H9 (cell line): Measurements from ENCODE around the gene DNAJC6. TPM values are rescaled to one million over a fixed set of nuclear protein-coding genes. Genes with fewer than 3 reads are reported as not detected.
A peak's percentile ranks its signal among the peaks of the same experiment; 100 is the strongest.

ENCODE experiments used
- DNase-seq: peaks from one replicate; pipeline ENCODE4 v3.0.0-alpha.2; 2017
- H2AFZ ChIP-seq: one replicate; pipeline ENCODE4 v1.6.1; 2013; ENCODE audit warnings: mild to moderate bottlenecking, low read length, control low read depth, moderate library complexity
- H2AK5ac ChIP-seq: 2 replicates; pipeline ENCODE4 v1.6.1; 2013; ENCODE audit warnings: low read length, control low read depth, mixed read lengths; ENCODE audit not compliant: insufficient read length
- H2BK120ac ChIP-seq: one replicate; pipeline ENCODE4 v1.6.1; 2013; ENCODE audit warnings: low read depth, mild to moderate bottlenecking, low read length, control low read depth, inconsistent platforms; ENCODE audit not compliant: poor library complexity, severe bottlenecking
- H2BK12ac ChIP-seq: 2 replicates; pipeline ENCODE4 v1.6.1; 2013; ENCODE audit warnings: low read length, control low read depth, mixed read lengths, low read depth; ENCODE audit not compliant: insufficient read length
- H2BK15ac ChIP-seq: 2 replicates; pipeline ENCODE4 v1.6.1; 2013; ENCODE audit warnings: low read depth, low read length, control low read depth
- H2BK20ac ChIP-seq: one replicate; pipeline ENCODE4 v1.6.1; 2013; ENCODE audit warnings: low read depth, mild to moderate bottlenecking, low read length, control low read depth, inconsistent platforms; ENCODE audit not compliant: poor library complexity, severe bottlenecking
- H2BK5ac ChIP-seq: 2 replicates; pipeline ENCODE4 v1.6.1; 2013; ENCODE audit warnings: low read length, control low read depth, mixed read lengths; ENCODE audit not compliant: insufficient read length
- H3K14ac ChIP-seq: 2 replicates; pipeline ENCODE4 v1.6.1; 2013; ENCODE audit warnings: low read length, control low read depth; ENCODE audit not compliant: insufficient read depth
- H3K18ac ChIP-seq: 2 replicates; pipeline ENCODE4 v1.6.1; 2013; ENCODE audit warnings: low read depth, mild to moderate bottlenecking, mixed read lengths, low read length, control low read depth; ENCODE audit not compliant: insufficient read length
- H3K23ac ChIP-seq: 2 replicates; pipeline ENCODE4 v1.6.1; 2013; ENCODE audit warnings: low read length, control low read depth, mixed read lengths, low read depth; ENCODE audit not compliant: insufficient read length
- H3K23me2 ChIP-seq: 2 replicates; pipeline ENCODE4 v1.6.1; 2013; ENCODE audit warnings: low read depth, mild to moderate bottlenecking, mixed read lengths, low read length, control low read depth; ENCODE audit not compliant: insufficient read length, poor library complexity, severe bottlenecking
- H3K27ac ChIP-seq: 2 replicates; pipeline ENCODE4 v1.5.1; 2013; ENCODE audit warnings: low read length, control low read depth, mixed read lengths, low read depth; ENCODE audit not compliant: insufficient read length
- H3K27me3 ChIP-seq: 2 replicates; pipeline ENCODE4 v1.6.1; 2013; ENCODE audit warnings: low read length, control low read depth, inconsistent platforms; ENCODE audit not compliant: insufficient read depth
- H3K4ac ChIP-seq: 2 replicates; pipeline ENCODE4 v1.6.1; 2013; ENCODE audit warnings: low read depth, mild to moderate bottlenecking, control low read depth, inconsistent platforms, low read length, moderate library complexity
- H3K4me1 ChIP-seq: 2 replicates; pipeline ENCODE4 v1.6.1; 2013; ENCODE audit warnings: low read length, control low read depth, inconsistent platforms; ENCODE audit not compliant: insufficient read depth
- H3K4me2 ChIP-seq: 2 replicates; pipeline ENCODE4 v1.6.1; 2013; ENCODE audit warnings: low read length, control low read depth, mixed read lengths; ENCODE audit not compliant: insufficient read length, insufficient read depth
- H3K56ac ChIP-seq: 2 replicates; pipeline ENCODE4 v1.6.1; 2013; ENCODE audit warnings: low read depth, mild to moderate bottlenecking, mixed read lengths, low read length, control low read depth; ENCODE audit not compliant: insufficient read length
- H3K79me1 ChIP-seq: 2 replicates; pipeline ENCODE4 v1.6.1; 2013; ENCODE audit warnings: low read depth, mild to moderate bottlenecking, moderate library complexity, low read length, control low read depth, inconsistent platforms; ENCODE audit not compliant: insufficient read depth, poor library complexity, severe bottlenecking
- H3K79me2 ChIP-seq: 2 replicates; pipeline ENCODE4 v1.6.1; 2013; ENCODE audit warnings: low read length, control low read depth, inconsistent platforms; ENCODE audit not compliant: insufficient read depth
- H3K9ac ChIP-seq: 2 replicates; pipeline ENCODE4 v1.6.1; 2013; ENCODE audit warnings: low read length, control low read depth, mixed read lengths; ENCODE audit not compliant: insufficient read length; ENCODE audit errors: extremely low read depth
- H3K9me3 ChIP-seq: one replicate; pipeline ENCODE4 v1.6.1; 2013; ENCODE audit warnings: low read depth, low read length, inconsistent platforms; ENCODE audit not compliant: control insufficient read depth
- H3T11ph ChIP-seq: one replicate; pipeline ENCODE4 v1.6.1; 2013; ENCODE audit warnings: mild to moderate bottlenecking, low read length, control low read depth, inconsistent platforms
- H4K20me1 ChIP-seq: one replicate; pipeline ENCODE4 v1.6.1; 2013; ENCODE audit not compliant: control insufficient read depth, insufficient read length, insufficient read depth
- H4K5ac ChIP-seq: 2 replicates; pipeline ENCODE4 v1.6.1; 2013; ENCODE audit warnings: low read depth, mild to moderate bottlenecking, mixed read lengths, low read length, control low read depth; ENCODE audit not compliant: insufficient read length
- H4K8ac ChIP-seq: replicated peaks from 2 replicates; pipeline ENCODE4 v1.6.1; 2013; ENCODE audit warnings: low read length, control low read depth, mixed read lengths, low read depth; ENCODE audit not compliant: insufficient read length
- H4K91ac ChIP-seq: 2 replicates; pipeline ENCODE4 v1.6.1; 2013; ENCODE audit warnings: low read depth, mild to moderate bottlenecking, moderate library complexity, mixed read lengths, low read length, control low read depth; ENCODE audit not compliant: insufficient read length
- H3K27ac Mint-ChIP-seq, 3 experiments: 2 replicates in 2 of 3; 3 replicates in 1 of 3; pipeline ENCODE4 v1.8.0; 2020 to 2021; ENCODE audit warnings: mixed read lengths in 3 of 3, mild to moderate bottlenecking in 1 of 3, moderate library complexity in 1 of 3
- H3K27me3 Mint-ChIP-seq: 2 replicates; pipeline ENCODE4 v1.8.0; 2021; ENCODE audit warnings: low read depth, mild to moderate bottlenecking, moderate library complexity, mixed read lengths
- H3K36me3 Mint-ChIP-seq, 3 experiments: 2 replicates in 2 of 3; 3 replicates in 1 of 3; pipeline ENCODE4 v1.8.0; 2020 to 2021; ENCODE audit warnings: low read depth in 3 of 3, mixed read lengths in 3 of 3; ENCODE audit not compliant: insufficient read depth in 1 of 3
- H3K4me1 Mint-ChIP-seq, 2 experiments: 2 replicates each; pipeline ENCODE4 v1.8.0; 2020; ENCODE audit warnings: mixed read lengths in 2 of 2
- H3K4me3 Mint-ChIP-seq, 2 experiments: 2 replicates in 1 of 2; 3 replicates in 1 of 2; pipeline ENCODE4 v1.8.0; 2020 to 2021; ENCODE audit warnings: mild to moderate bottlenecking in 2 of 2, mixed read lengths in 2 of 2, moderate library complexity in 1 of 2
- H3K9me3 Mint-ChIP-seq, 2 experiments: 2 replicates in 1 of 2; 3 replicates in 1 of 2; pipeline ENCODE4 v1.8.0; 2020; ENCODE audit warnings: mild to moderate bottlenecking in 2 of 2, mixed read lengths in 2 of 2, moderate library complexity in 1 of 2
- CTCF ChIP-seq: fragments of 200-600 bp; sonication (generic); conservative IDR thresholded peaks from 3 replicates; pipeline ENCODE4 v1.8.0; 2021; ENCODE audit warnings: antibody characterized with exemption, mild to moderate bottlenecking
- WGBS: extraction: QIAGEN DNeasy Blood & Tissue Kit; methylation state at CpG from one replicate; pipeline ENCODE4 v1.1.7; 2013; ENCODE audit warnings: missing lambda C conversion rate, low lambda C conversion rate, mixed read lengths; ENCODE audit not compliant: insufficient read length; ENCODE audit errors: extremely low coverage; 5-methylcytosine and 5-hydroxymethylcytosine counted together
- total RNA-seq: library from RNA; stranded (reverse); gene quantifications from 2 replicates; pipeline ENCODE4 v1.2.1, GENCODE V29; 2021

The DNAJC6 gene
- total RNA-seq, 1 experiment from 2014 or later: 2.2 TPM

GRCh38 chr1:65284229-65284628, 25.1 kb upstream of the DNAJC6 start:
- no peak overlapping the region for H2BK12ac ChIP-seq
- H3K27me3 ChIP-seq: no peaks in the 10 kb centered on the region
- Mint-ChIP-seq H3K9me3 (no peaks in the 10 kb centered on the region), H3K27ac (peak overlapping the region; percentile 4 to 22 (median 13); a peak in 2 of 7 replicates), H3K36me3 (no peaks in the 10 kb centered on the region), H3K4me1 (peaks cover 11 to 20% of the 10 kb centered on the region in 2 experiments), H3K27me3 (no peaks in the 10 kb centered on the region), H3K4me3 (no peak overlapping the region)
- H3K79me2 ChIP-seq: no peaks in the 10 kb centered on the region
- H4K8ac ChIP-seq: no peak overlapping the region
- no peak overlapping the region for H2BK15ac ChIP-seq
- H3K27ac ChIP-seq: no peak overlapping the region
- no peak overlapping the region for H4K5ac ChIP-seq
- no peak overlapping the region for H2AFZ ChIP-seq
- no peak overlapping the region for H3K56ac ChIP-seq
- H3K23ac ChIP-seq: no peak overlapping the region
- H4K20me1 ChIP-seq: no peaks in the 10 kb centered on the region
- H3K9ac ChIP-seq: no peak overlapping the region
- no peak for DNase-seq
- H2BK5ac ChIP-seq: no peak overlapping the region
- WGBS: no CpG with 5 or more reads among the region's 3 CpGs
- H3K14ac ChIP-seq: no peak overlapping the region
- no peak overlapping the region for H3K18ac ChIP-seq
- H4K91ac ChIP-seq: no peak overlapping the region
- no peak overlapping the region for H2BK120ac ChIP-seq
- TF ChIP-seq CTCF: no peak
- no peak overlapping the region for H3K4ac ChIP-seq
- peaks cover 2% of the 10 kb centered on the region; the same call in 1 of the 2 replicates for H3K4me1 ChIP-seq
- H2BK20ac ChIP-seq: no peak overlapping the region
- no peak overlapping the region for H3K4me2 ChIP-seq
- no peak overlapping the region for H3T11ph ChIP-seq
- H3K79me1 ChIP-seq: no peaks in the 10 kb centered on the region
- no peaks in the 10 kb centered on the region for H3K23me2 ChIP-seq
- no peaks in the 10 kb centered on the region for H3K9me3 ChIP-seq
- H2AK5ac ChIP-seq: no peak overlapping the region
